A549 (cell line): ENCODE data around the gene GUK1. TPM values are rescaled to one million over a fixed set of nuclear protein-coding genes. Genes with fewer than 3 reads are reported as not detected.

ENCODE experiments used
- ATAC-seq, 2 experiments: fragments of 200-7000 bp in 1 of 2; fragments of >200 bp in 1 of 2; cut with Nextera tagmentation in 1 of 2; cut with Tn5 transposase in 1 of 2; 3 replicates each; pipeline versions ENCODE4 v1.8.0 to v1.9.1; 2018 to 2020; ENCODE audit warnings: mild to moderate bottlenecking in 1 of 2, moderate library complexity in 1 of 2
- CTCF ChIA-PET: fragments of 300-600 bp; sonication (Branson Sonifier 250); formaldehyde crosslinking; extraction: SDS; loops from one replicate; lab custom pipeline; 2021; ENCODE audit warnings: antibody characterized with exemption, inconsistent platforms; lab: Yijun Ruan, JAX
- POLR2A ChIA-PET: fragments of 350-600 bp; formaldehyde crosslinking; extraction: SDS; loops from one replicate; lab custom pipeline; 2021; ENCODE audit warnings: antibody characterized with exemption, inconsistent platforms; lab: Yijun Ruan, JAX
- DNase-seq, 2 experiments: peaks; one replicate each; pipeline versions ENCODE4 v3.0.0 to v3.0.0-alpha.2; 2011 to 2016; ENCODE audit warnings: low read depth in 1 of 2, low spot score in 1 of 2
- FAIRE-seq: peaks from 2 replicates; lab custom pipeline; 2011; peaks lifted over from hg19 to GRCh38; lab: Jason Lieb, UNC
- H3K27ac ChIP-seq, 2 experiments: fragments of >200 bp; sonication (Bioruptor Twin); formaldehyde crosslinking; 3 replicates each; pipeline ENCODE4 v1.5.1; 2016 to 2017
- H3K4me1 ChIP-seq: fragments of >200 bp; sonication (Bioruptor Twin); formaldehyde crosslinking; 3 replicates; pipeline ENCODE4 v1.6.1; 2016
- H3K4me2 ChIP-seq: fragments of >200 bp; sonication (Bioruptor Twin); formaldehyde crosslinking; 3 replicates; pipeline ENCODE4 v1.6.1; 2016
- H3K4me3 ChIP-seq: fragments of >200 bp; sonication (Bioruptor Twin); formaldehyde crosslinking; 3 replicates; pipeline ENCODE4 v1.5.1; 2016
- H3K9me3 ChIP-seq: fragments of >200 bp; sonication (Bioruptor Twin); formaldehyde crosslinking; 3 replicates; pipeline ENCODE4 v1.6.1; 2016
- BHLHE40 ChIP-seq: IDR thresholded peaks from 2 replicates; pipeline ENCODE4 v1.6.1; 2012; ENCODE audit warnings: low read depth, low read length, inconsistent platforms
- CEBPB ChIP-seq, 2 experiments: fragments of >200 bp in 1 of 2; sonication (Bioruptor Twin) in 1 of 2; formaldehyde crosslinking in 1 of 2; IDR thresholded peaks; 2 replicates each; pipeline ENCODE4 v1.6.1; 2012 to 2016
- CHD2 ChIP-seq: fragments of 150-350 bp; IDR thresholded peaks from 2 replicates; pipeline ENCODE4 v1.6.1; 2014; ENCODE audit warnings: low read length; ENCODE audit not compliant: partially characterized antibody
- CHD4 ChIP-seq: fragments of 200-600 bp; sonication (generic); IDR thresholded peaks from 2 replicates; pipeline ENCODE4 v1.6.1; 2016; ENCODE audit warnings: antibody characterized with exemption, mild to moderate bottlenecking, borderline replicate concordance
- CTCF ChIP-seq: fragments of >200 bp; sonication (Bioruptor Twin); formaldehyde crosslinking; IDR thresholded peaks from 3 replicates; pipeline ENCODE4 v1.5.1; 2016
- E2F6 ChIP-seq: IDR thresholded peaks from 2 replicates; pipeline ENCODE4 v1.6.1; 2012; ENCODE audit warnings: low read depth, borderline replicate concordance
- EHF ChIP-seq: fragments of 250-450 bp; sonication (Bioruptor Pico); IDR thresholded peaks from 2 replicates; pipeline ENCODE4 v1.5.0; 2020; ENCODE audit warnings: mild to moderate bottlenecking
- EHMT2 ChIP-seq: fragments of 200-600 bp; sonication (generic); IDR thresholded peaks from 2 replicates; pipeline ENCODE4 v1.6.1; 2016; ENCODE audit warnings: antibody characterized with exemption, low read depth, mild to moderate bottlenecking, moderate library complexity
- EP300 ChIP-seq, 2 experiments: fragments of >200 bp; sonication (Bioruptor Twin); formaldehyde crosslinking; IDR thresholded peaks; 2 replicates in 1 of 2; 3 replicates in 1 of 2; pipeline ENCODE4 v1.6.1; 2016 to 2017
- ESRRA ChIP-seq: fragments of 150-350 bp; IDR thresholded peaks from 2 replicates; pipeline ENCODE4 v1.6.1; 2014; ENCODE audit warnings: mild to moderate bottlenecking, low read length, borderline replicate concordance
- FOXS1 ChIP-seq: fragments of 250-450 bp; sonication (Bioruptor Pico); IDR thresholded peaks from 2 replicates; pipeline ENCODE4 v1.5.0; 2020; ENCODE audit warnings: mild to moderate bottlenecking, moderate library complexity
- GATA3 ChIP-seq: IDR thresholded peaks from 2 replicates; pipeline ENCODE4 v1.6.1; 2012; ENCODE audit warnings: borderline replicate concordance
- HDAC2 ChIP-seq: fragments of 200-600 bp; sonication (generic); IDR thresholded peaks from 2 replicates; pipeline ENCODE4 v1.6.1; 2016
- HEYL ChIP-seq: fragments of 250-450 bp; sonication (Bioruptor Pico); IDR thresholded peaks from 2 replicates; pipeline ENCODE4 v1.8.0; 2021; ENCODE audit warnings: mild to moderate bottlenecking, moderate library complexity
- HOXA7 ChIP-seq: fragments of 250-450 bp; sonication (Bioruptor Pico); IDR thresholded peaks from 2 replicates; pipeline ENCODE4 v1.5.0; 2020; ENCODE audit warnings: mild to moderate bottlenecking, moderate library complexity
- HOXB5 ChIP-seq: fragments of 250-450 bp; sonication (Bioruptor Pico); IDR thresholded peaks from 2 replicates; pipeline ENCODE4 v1.5.0; 2020; ENCODE audit warnings: mild to moderate bottlenecking, moderate library complexity
- JUN ChIP-seq, 2 experiments: fragments of >200 bp; sonication (Bioruptor Twin); formaldehyde crosslinking; IDR thresholded peaks; 2 replicates in 1 of 2; 3 replicates in 1 of 2; pipeline ENCODE4 v1.6.1; 2016 to 2017
- JUNB ChIP-seq: fragments of >200 bp; sonication (Bioruptor Twin); formaldehyde crosslinking; IDR thresholded peaks from 2 replicates; pipeline ENCODE4 v1.6.1; 2016
- KDM1A ChIP-seq: fragments of 200-600 bp; sonication (generic); IDR thresholded peaks from 2 replicates; pipeline ENCODE4 v1.6.1; 2016; ENCODE audit warnings: low read depth, mild to moderate bottlenecking
- KDM5A ChIP-seq: fragments of 200-600 bp; sonication (generic); IDR thresholded peaks from 2 replicates; pipeline ENCODE4 v1.6.1; 2016; ENCODE audit warnings: antibody characterized with exemption, mild to moderate bottlenecking
- MAZ ChIP-seq: fragments of 150-350 bp; IDR thresholded peaks from 2 replicates; pipeline ENCODE4 v1.6.1; 2014; ENCODE audit warnings: antibody characterized with exemption, low read depth, low read length, borderline replicate concordance
- MYC ChIP-seq: IDR thresholded peaks from 2 replicates; pipeline ENCODE4 v1.6.1; 2012; ENCODE audit warnings: mild to moderate bottlenecking, inconsistent platforms, low read length, improper control_type of control experiment, borderline replicate concordance
- NR3C1 ChIP-seq: fragments of >200 bp; sonication (Bioruptor Twin); formaldehyde crosslinking; IDR thresholded peaks from 3 replicates; pipeline ENCODE4 v1.6.1; 2017
- POLR2AphosphoS2 ChIP-seq: conservative IDR thresholded peaks from 2 replicates; pipeline ENCODE4 v1.6.1; 2012; ENCODE audit warnings: low read length, improper control_type of control experiment, inconsistent platforms
- RAD21 ChIP-seq, 2 experiments: fragments of >200 bp in 1 of 2; sonication (Bioruptor Twin) in 1 of 2; formaldehyde crosslinking in 1 of 2; IDR thresholded peaks in 1 of 2; conservative IDR thresholded peaks in 1 of 2; 2 replicates in 1 of 2; 3 replicates in 1 of 2; pipeline ENCODE4 v1.6.1; 2012 to 2018; ENCODE audit warnings: inconsistent platforms in 1 of 2
- RCOR1 ChIP-seq: fragments of 150-350 bp; IDR thresholded peaks from 2 replicates; pipeline ENCODE4 v1.6.1; 2014; ENCODE audit warnings: antibody characterized with exemption, low read length, low read depth
- RFX5 ChIP-seq: fragments of 450-650 bp; IDR thresholded peaks from 2 replicates; pipeline ENCODE4 v1.7.1; 2014; ENCODE audit warnings: antibody characterized with exemption, mild to moderate bottlenecking, moderate library complexity
- SMC3 ChIP-seq: fragments of >200 bp; sonication (Bioruptor Twin); formaldehyde crosslinking; IDR thresholded peaks from 3 replicates; pipeline ENCODE4 v1.6.1; 2018; ENCODE audit warnings: inconsistent platforms
- SREBF2 ChIP-seq: fragments of 450-650 bp; IDR thresholded peaks from 2 replicates; pipeline ENCODE4 v1.6.1; 2014; ENCODE audit warnings: mild to moderate bottlenecking, moderate library complexity
- TP53 ChIP-seq: fragments of 250-450 bp; sonication (Bioruptor Pico); IDR thresholded peaks from 2 replicates; pipeline ENCODE4 v1.5.0; 2021; ENCODE audit warnings: mild to moderate bottlenecking, moderate library complexity
- ZFP36 ChIP-seq: fragments of 450-650 bp; IDR thresholded peaks from 2 replicates; pipeline ENCODE4 v1.6.1; 2014; ENCODE audit warnings: borderline replicate concordance; ENCODE audit not compliant: partially characterized antibody
- ZNF302 ChIP-seq: fragments of 250-450 bp; sonication (Bioruptor Pico); IDR thresholded peaks from 2 replicates; pipeline ENCODE4 v1.9.0; 2021; ENCODE audit warnings: inconsistent platforms, mild to moderate bottlenecking, moderate library complexity
- ZSCAN20 ChIP-seq: fragments of 250-450 bp; sonication (Bioruptor Pico); IDR thresholded peaks from 2 replicates; pipeline ENCODE4 v1.8.0; 2022; ENCODE audit warnings: mild to moderate bottlenecking, moderate library complexity
- WGBS: methylation state at CpG from one replicate; pipeline ENCODE4 v1.1.6; 2017; ENCODE audit errors: missing lambda C conversion rate; 5-methylcytosine and 5-hydroxymethylcytosine counted together
- polyA plus RNA-seq, 4 experiments: library from polyadenylated mRNA; depleted of rRNA in 3 of 4; stranded (reverse); fragments of >200 nt; fragmentation: RNase III in 1 of 4; extraction: RNeasy Plus Mini Kit Qiagen cat#74134 plus additional on column Dnase treatment in 1 of 4; gene quantifications; 2 replicates in 3 of 4; 3 replicates in 1 of 4; pipeline ENCODE4 v1.2.3, GENCODE V29; 2011 to 2017
- TF ChIP-seq, protein P1 (sequence below): fragments of 250-450 bp; sonication (Bioruptor Pico); IDR thresholded peaks from 2 replicates; pipeline ENCODE4 v1.5.0; 2021; ENCODE audit warnings: mild to moderate bottlenecking, moderate library complexity, borderline replicate concordance

GUK1 gene
- polyA plus RNA-seq, 2 of the 4 experiments (the other 2 are of a cell fraction), result 88.9 to 106 TPM

GRCh38 chr1:228176024-228176395 is 35.9 kb downstream of the GUK1 start (continued):
- TF ChIP-seq MYC (no peak), JUNB (no peak), HDAC2 (no peak), ZSCAN20 (CRISPR knock-in tag) (no peak), EP300 (IDR thresholded peaks at IDR 0.05) (no peak)

DNA sequence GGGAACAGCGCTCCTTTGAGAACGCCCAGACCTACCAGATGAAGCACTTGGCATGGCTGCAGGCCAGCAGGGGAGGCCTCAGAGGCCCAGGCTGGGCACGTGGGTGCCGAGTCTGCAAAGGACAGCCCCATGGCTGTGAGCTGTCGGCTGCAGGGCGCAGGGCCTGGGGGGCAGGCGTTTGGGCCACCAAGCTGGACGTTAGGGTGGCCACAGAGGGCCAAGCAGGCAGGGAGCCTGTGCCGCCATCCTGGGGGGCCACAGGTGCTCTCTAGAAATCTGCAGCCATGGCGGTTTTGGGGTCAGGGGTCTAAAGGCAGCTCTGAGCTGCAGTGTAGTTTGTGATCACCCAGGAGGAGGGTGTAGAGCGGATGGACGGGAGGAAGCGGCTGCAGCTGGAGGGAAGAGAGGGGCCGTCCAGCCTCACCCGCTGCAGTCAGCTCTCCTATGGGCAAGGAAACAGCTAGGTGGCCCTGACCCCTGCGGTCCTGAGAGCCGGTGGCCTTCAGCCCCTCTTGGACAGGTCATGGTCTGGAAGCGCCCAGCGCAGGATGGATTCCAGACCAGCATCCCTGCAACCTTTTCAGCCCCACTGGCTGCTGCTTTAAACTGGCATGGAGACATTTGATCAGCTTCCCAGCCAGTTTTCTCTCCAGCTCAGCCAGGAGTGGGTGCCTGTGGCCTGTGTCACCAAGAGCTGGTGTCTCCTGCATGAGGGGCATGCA is 36.5 kb downstream of the GUK1 start:
- Histone ChIP-seq H3K27ac (no peak overlapping the region), H3K4me2 (no peak overlapping the region), H3K4me3 (no peak overlapping the region), H3K9me3 (no peaks in the 10 kb centered on the region), H3K4me1 (0 out of 3 replicates have a peak, but pooled peaks cover 4% of the 10 kb centered on the region)
- ATAC-seq (no peak), DNase-seq (no peak), FAIRE-seq (no peak)
- no peak for TF ChIP-seq ZNF302
- no peak for TF ChIP-seq BHLHE40
- TF ChIP-seq CTCF, result no peak
- no peak for TF ChIP-seq NR3C1
- no peak for TF ChIP-seq HOXB5 (CRISPR knock-in tag)
- no peak for TF ChIP-seq ESRRA
- TF ChIP-seq KDM1A, result no peak
- no peak for TF ChIP-seq JUNB
- no peak for TF ChIP-seq HOXA7 (CRISPR knock-in tag)
- no peak for TF ChIP-seq CHD2
- no peak for TF ChIP-seq EHMT2
- TF ChIP-seq CEBPB (IDR thresholded peaks at IDR 0.05), result no peak
- TF ChIP-seq SREBF2, result no peak
- no peak for TF ChIP-seq FOXS1 (CRISPR knock-in tag)
- no peak for TF ChIP-seq KDM5A
- ChIA-PET POLR2A (interaction anchor here (1.3 kb wide), 1 partner anchor 12 kb away, joined by 6 read pairs; no protein-coding TSS in a partner anchor), CTCF (interaction anchor here (0.9 to 3.9 kb wide), 4 partner anchors 11 to 46 kb away, joined by 3 to 19 read pairs (median 4); partner anchors contain the start of gene IBA57)
- 86% methylated on average over 19 of the region's 19 CpGs for WGBS

DNA sequence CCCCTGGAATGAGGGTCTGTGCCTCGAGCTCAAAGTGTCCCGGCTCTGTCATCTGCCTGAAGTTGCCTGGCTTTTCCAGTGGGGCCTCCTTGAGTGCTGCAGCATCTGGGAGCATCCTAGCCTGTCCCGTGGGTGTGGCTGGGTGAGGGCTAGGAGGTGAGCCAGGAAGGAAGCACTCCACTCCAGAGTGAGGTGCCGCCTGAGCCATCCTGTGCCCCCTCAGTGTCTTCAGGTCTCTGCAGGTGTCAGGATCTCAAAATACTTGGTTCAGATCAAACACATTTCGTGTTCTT is 37.0 kb downstream of the GUK1 start:
- Histone ChIP-seq H3K4me1 (0 out of 3 replicates have a peak, but pooled peaks cover 4% of the 10 kb centered on the region), H3K4me3 (no peak overlapping the region), H3K9me3 (no peaks in the 10 kb centered on the region), H3K4me2 (no peak overlapping the region), H3K27ac (no peak overlapping the region)
- ChIA-PET CTCF (interaction anchor here (0.6 to 3.9 kb wide), 4 partner anchors 10 to 247 kb away, joined by 3 to 19 read pairs (median 4); no protein-coding TSS in a partner anchor), POLR2A (interaction anchor here (1.3 kb wide), 1 partner anchor 12 kb away, joined by 6 read pairs; no protein-coding TSS in a partner anchor)
- FAIRE-seq, result no peak
- peak in 1 of 2 experiments; percentile 21; a peak in 1 of 6 replicates for ATAC-seq
- no peak for DNase-seq
- WGBS, result 73% methylated on average over 5 of the region's 5 CpGs
- TF ChIP-seq CHD4 (no peak), ESRRA (no peak), RCOR1 (no peak), GATA3 (no peak), EHF (CRISPR knock-in tag) (no peak), JUN (IDR thresholded peaks at IDR 0.05) (no peak), MAZ (no peak), CHD2 (no peak), SMC3 (no peak), RFX5 (no peak), HEYL (CRISPR knock-in tag) (no peak), FOXS1 (CRISPR knock-in tag) (no peak), CEBPB (IDR thresholded peaks at IDR 0.05) (no peak), RAD21 (conservative IDR thresholded peaks at IDR 0.05 in 1 of 2, IDR thresholded peaks at IDR 0.05 in 1 of 2) (no peak), POLR2AphosphoS2 (no peak), ZFP36 (no peak), E2F6 (no peak), TP53 (CRISPR knock-in tag) (no peak)
- TF ChIP-seq, protein P1, sequence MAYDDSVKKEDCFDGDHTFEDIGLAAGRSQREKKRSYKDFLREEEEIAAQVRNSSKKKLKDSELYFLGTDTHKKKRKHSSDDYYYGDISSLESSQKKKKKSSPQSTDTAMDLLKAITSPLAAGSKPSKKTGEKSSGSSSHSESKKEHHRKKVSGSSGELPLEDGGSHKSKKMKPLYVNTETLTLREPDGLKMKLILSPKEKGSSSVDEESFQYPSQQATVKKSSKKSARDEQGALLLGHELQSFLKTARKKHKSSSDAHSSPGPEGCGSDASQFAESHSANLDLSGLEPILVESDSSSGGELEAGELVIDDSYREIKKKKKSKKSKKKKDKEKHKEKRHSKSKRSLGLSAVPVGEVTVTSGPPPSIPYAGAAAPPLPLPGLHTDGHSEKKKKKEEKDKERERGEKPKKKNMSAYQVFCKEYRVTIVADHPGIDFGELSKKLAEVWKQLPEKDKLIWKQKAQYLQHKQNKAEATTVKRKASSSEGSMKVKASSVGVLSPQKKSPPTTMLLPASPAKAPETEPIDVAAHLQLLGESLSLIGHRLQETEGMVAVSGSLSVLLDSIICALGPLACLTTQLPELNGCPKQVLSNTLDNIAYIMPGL (CRISPR knock-in tag), result no peak
